ENCODE results near the gene MRPL2.

MRPL2 gene

DNA sequence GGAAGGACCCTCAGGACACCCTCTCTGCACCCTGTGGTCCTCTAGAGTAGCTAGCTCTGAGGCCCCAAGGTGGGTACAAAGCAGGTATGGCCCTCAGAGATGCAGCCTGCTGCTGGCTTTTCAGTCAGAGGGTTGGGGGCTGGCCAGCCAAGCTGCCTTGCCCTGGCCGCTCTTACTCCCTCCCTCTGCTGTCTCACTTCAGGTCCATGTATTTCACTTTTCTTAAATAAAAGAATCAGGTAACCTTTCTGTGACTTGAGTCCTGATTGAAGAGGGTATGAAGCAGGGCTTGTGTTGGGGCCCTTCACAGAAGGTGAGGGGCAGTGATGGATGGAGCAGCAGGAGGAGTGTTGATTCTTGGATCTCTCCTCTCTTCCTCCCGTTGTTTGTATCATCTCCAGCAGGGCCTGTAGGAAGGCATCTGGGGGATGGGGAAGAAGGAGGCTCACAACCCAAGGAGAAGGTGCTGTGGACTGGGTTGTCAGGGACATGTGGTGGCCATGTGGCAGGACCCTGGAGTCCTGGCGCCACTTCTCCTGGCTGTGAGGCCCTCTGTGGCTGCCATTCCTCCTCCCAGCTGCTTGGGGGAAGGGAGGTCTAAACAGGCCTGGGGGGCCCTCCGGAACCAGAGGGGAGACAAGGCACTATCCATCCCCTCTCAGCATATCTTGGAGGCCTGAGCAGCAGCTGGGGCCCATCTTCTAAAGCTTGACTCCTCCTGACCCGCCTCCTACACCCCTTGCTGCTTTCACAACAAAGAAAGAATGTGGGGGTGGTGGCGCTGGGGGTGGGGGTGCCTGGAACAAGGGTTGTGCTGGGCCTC lies 15.8 kb upstream of the MRPL2 start:
- Histone ChIP-seq H3K9ac (ENCODE audit: low read depth in 1 of 2, low read length in 2 of 2) (no peak overlapping the region), H3K4me1 (ENCODE audit: control insufficient read depth in 2 of 2, insufficient read depth in 2 of 2, low read length in 2 of 2) (peaks cover 0 to 8% of the 10 kb centered on the region in 2 donors), H3K36me3 (ENCODE audit: control insufficient read depth in 2 of 2, insufficient read depth in 2 of 2, low read length in 2 of 2) (peaks cover 33 to 38% of the 10 kb centered on the region in 2 donors), H3K4me3 (ENCODE audit: low read length in 2 of 2) (no peak overlapping the region), H3K27ac (ENCODE audit: low read depth in 2 of 2, low read length in 2 of 2) (no peak overlapping the region), H3K27me3 (ENCODE audit: control insufficient read depth in 2 of 2, insufficient read depth in 2 of 2, low read length in 2 of 2) (peaks cover 0 to 3% of the 10 kb centered on the region in 2 donors), H3K9me3 (ENCODE audit: control insufficient read depth in 2 of 2, low read length in 2 of 2) (no peaks in the 10 kb centered on the region)

GRCh38 chr6:43070028-43070632 lies 10.9 kb upstream of the MRPL2 start:
- H3K4me3 ChIP-seq (ENCODE audit: low read length in 2 of 2) = no peak overlapping the region
- H3K27me3 ChIP-seq (ENCODE audit: control insufficient read depth in 2 of 2, insufficient read depth in 2 of 2, low read length in 2 of 2) = no peaks in the 10 kb centered on the region
- peaks cover 52 to 55% of the 10 kb centered on the region in 2 donors for H3K36me3 ChIP-seq (ENCODE audit: control insufficient read depth in 2 of 2, insufficient read depth in 2 of 2, low read length in 2 of 2)
- no peaks in the 10 kb centered on the region for H3K9me3 ChIP-seq (ENCODE audit: control insufficient read depth in 2 of 2, low read length in 2 of 2)
- H3K9ac ChIP-seq (ENCODE audit: low read depth in 1 of 2, low read length in 2 of 2) = no peak overlapping the region
- H3K27ac ChIP-seq (ENCODE audit: low read depth in 2 of 2, low read length in 2 of 2) = no peak overlapping the region
- H3K4me1 ChIP-seq (ENCODE audit: control insufficient read depth in 2 of 2, insufficient read depth in 2 of 2, low read length in 2 of 2) = no peaks in the 10 kb centered on the region

DNA sequence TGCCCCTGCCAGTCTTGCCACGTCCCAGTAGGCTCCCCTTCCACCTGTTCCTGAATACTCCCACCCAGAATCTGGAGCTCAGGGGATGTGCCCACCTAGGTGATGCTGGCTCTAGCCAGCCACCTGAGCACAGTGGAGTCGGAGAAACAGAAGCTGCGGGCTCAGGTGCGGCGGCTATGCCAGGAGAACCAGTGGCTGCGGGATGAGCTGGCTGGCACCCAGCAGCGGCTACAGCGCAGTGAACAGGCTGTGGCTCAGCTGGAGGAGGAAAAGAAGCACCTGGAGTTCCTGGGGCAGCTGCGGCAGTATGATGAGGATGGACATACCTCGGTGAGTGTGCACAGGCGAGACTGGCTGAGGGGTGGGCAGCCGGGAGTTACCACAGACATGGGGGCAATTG lies 3.6 kb upstream of the MRPL2 start:
- Histone ChIP-seq H3K36me3 (ENCODE audit: control insufficient read depth in 2 of 2, insufficient read depth in 2 of 2, low read length in 2 of 2) (peaks cover 33 to 34% of the 10 kb centered on the region in 2 donors), H3K4me1 (ENCODE audit: control insufficient read depth in 2 of 2, insufficient read depth in 2 of 2, low read length in 2 of 2) (peaks cover 18 to 32% of the 10 kb centered on the region in 2 donors), H3K9me3 (ENCODE audit: control insufficient read depth in 2 of 2, low read length in 2 of 2) (no peaks in the 10 kb centered on the region), H3K27ac (ENCODE audit: low read depth in 2 of 2, low read length in 2 of 2) (no peak overlapping the region), H3K27me3 (ENCODE audit: control insufficient read depth in 2 of 2, insufficient read depth in 2 of 2, low read length in 2 of 2) (no peaks in the 10 kb centered on the region), H3K9ac (ENCODE audit: low read depth in 1 of 2, low read length in 2 of 2) (no peak overlapping the region), H3K4me3 (ENCODE audit: low read length in 2 of 2) (no peak overlapping the region)

DNA sequence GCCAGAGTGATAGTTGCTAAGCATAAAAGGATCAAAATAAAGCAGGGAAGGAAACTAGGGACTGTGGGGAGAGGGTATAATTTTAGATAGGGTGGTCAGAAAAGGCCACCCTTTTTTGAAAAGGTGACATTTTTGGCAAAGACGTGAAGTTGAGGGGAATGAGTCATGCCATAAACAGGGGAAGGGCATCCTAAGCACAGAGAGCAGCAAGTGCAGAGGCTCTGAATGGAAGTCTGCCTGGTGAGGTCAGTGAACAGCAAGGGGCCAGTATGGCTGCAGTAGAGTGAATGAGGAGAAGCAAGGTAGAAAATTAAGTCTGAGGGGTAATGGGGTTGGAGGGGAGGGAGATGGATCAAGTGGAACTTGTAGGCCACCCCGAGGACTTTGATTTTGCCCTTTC lies 2.6 kb upstream of the MRPL2 start:
- Histone ChIP-seq H3K4me1 (ENCODE audit: control insufficient read depth in 2 of 2, insufficient read depth in 2 of 2, low read length in 2 of 2) (peaks cover 18 to 32% of the 10 kb centered on the region in 2 donors), H3K27ac (ENCODE audit: low read depth in 2 of 2, low read length in 2 of 2) (peak overlapping the region; percentile 84 to 99), H3K9ac (ENCODE audit: low read depth in 1 of 2, low read length in 2 of 2) (no peak overlapping the region), H3K27me3 (ENCODE audit: control insufficient read depth in 2 of 2, insufficient read depth in 2 of 2, low read length in 2 of 2) (no peaks in the 10 kb centered on the region), H3K36me3 (ENCODE audit: control insufficient read depth in 2 of 2, insufficient read depth in 2 of 2, low read length in 2 of 2) (peaks cover 33 to 35% of the 10 kb centered on the region in 2 donors), H3K4me3 (ENCODE audit: low read length in 2 of 2) (peak overlapping the region; percentile 94 to 99), H3K9me3 (ENCODE audit: control insufficient read depth in 2 of 2, low read length in 2 of 2) (no peaks in the 10 kb centered on the region)

DNA sequence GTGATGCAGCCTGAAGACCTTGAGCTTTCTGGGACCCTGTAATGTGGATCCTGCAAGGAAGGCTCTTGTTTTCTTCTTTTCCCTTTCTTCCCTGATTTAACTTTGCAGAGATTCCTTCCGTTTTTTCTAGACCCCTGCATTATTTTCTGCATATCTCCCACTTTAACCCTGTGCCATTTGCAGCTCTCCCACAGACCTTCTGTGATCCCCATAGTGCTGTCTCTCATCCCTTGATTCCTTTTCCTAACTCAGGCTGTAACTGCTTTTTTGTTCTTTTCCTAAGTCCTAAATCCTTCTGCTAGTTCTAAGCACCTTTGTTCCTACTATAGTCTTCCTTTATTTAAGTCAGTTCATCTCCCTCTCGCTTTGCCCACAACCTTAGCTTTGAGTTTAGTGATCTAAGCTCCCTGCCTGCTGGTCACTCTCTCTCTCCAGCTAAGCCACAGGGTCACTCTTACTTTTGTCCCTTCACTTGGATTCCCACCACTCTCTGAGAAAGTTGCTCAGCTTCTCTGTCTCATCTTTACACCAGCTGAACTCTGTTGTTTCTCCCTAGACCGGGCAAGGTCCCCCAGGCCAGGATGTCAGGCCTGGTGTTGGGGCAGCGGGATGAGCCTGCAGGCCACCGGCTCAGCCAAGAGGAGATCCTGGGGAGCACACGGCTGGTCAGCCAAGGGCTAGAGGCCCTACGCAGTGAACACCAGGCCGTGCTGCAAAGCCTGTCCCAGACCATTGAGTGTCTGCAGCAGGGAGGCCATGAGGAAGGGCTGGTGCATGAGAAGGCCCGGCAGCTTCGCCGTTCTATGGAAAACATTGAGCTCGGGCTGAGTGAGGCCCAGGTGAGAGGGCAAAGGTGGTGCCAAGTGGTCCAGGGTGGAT lies 1.8 kb upstream of the MRPL2 start:
- peak overlapping the region; percentile 72 to 93 for H3K9ac ChIP-seq (ENCODE audit: low read depth in 1 of 2, low read length in 2 of 2)
- peak overlapping the region; percentile 84 to 99 for H3K27ac ChIP-seq (ENCODE audit: low read depth in 2 of 2, low read length in 2 of 2)
- peak overlapping the region; percentile 94 to 99 for H3K4me3 ChIP-seq (ENCODE audit: low read length in 2 of 2)
- H3K27me3 ChIP-seq (ENCODE audit: control insufficient read depth in 2 of 2, insufficient read depth in 2 of 2, low read length in 2 of 2) = no peaks in the 10 kb centered on the region
- H3K4me1 ChIP-seq (ENCODE audit: control insufficient read depth in 2 of 2, insufficient read depth in 2 of 2, low read length in 2 of 2) = peaks cover 18 to 32% of the 10 kb centered on the region in 2 donors
- peaks cover 29 to 30% of the 10 kb centered on the region in 2 donors for H3K36me3 ChIP-seq (ENCODE audit: control insufficient read depth in 2 of 2, insufficient read depth in 2 of 2, low read length in 2 of 2)
- H3K9me3 ChIP-seq (ENCODE audit: control insufficient read depth in 2 of 2, low read length in 2 of 2) = no peaks in the 10 kb centered on the region

DNA sequence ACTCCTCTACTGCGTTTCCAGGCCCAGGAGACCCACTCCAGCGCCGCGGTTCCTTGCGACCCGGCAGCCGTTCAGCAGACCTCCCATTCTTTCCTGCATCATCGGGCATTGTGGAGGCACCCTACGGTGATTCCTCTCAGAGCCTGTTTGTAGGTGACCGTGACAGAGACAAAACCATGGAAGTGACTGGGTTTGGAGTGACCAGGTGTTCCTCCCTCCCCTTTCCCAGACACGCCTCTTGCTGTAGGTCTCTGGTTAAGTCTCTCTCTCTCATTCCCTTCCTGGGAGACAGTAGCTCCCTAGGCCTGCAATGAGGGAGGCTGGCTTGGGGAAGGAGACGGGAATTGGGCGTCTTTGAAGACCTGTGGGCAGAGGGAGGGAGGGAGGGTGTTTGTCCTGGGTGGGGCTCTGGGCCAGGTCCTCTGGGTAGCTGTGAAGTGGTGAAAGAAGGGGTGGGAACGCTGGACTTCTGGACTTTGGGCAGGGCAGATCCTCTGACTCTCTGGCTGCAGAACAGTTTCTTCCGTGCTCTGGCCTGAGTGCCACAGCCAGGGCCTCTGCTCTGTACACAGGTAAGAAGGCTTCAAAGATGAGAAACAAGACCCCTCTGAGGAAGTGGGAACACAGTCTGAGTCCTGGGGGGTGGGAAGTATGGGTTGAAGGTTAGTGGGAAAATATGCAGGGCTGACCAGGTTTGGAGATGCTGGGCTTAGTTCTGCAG lies 960 bp upstream of the MRPL2 start:
- Histone ChIP-seq H3K9ac (ENCODE audit: low read depth in 1 of 2, low read length in 2 of 2) (peak overlapping the region; percentile 72 to 93), H3K9me3 (ENCODE audit: control insufficient read depth in 2 of 2, low read length in 2 of 2) (no peaks in the 10 kb centered on the region), H3K4me1 (ENCODE audit: control insufficient read depth in 2 of 2, insufficient read depth in 2 of 2, low read length in 2 of 2) (peaks cover 18 to 32% of the 10 kb centered on the region in 2 donors), H3K27me3 (ENCODE audit: control insufficient read depth in 2 of 2, insufficient read depth in 2 of 2, low read length in 2 of 2) (no peaks in the 10 kb centered on the region), H3K4me3 (ENCODE audit: low read length in 2 of 2) (peak overlapping the region; percentile 94 to 99), H3K27ac (ENCODE audit: low read depth in 2 of 2, low read length in 2 of 2) (peak overlapping the region; percentile 92 to 99), H3K36me3 (ENCODE audit: control insufficient read depth in 2 of 2, insufficient read depth in 2 of 2, low read length in 2 of 2) (peaks cover 31 to 33% of the 10 kb centered on the region in 2 donors)

DNA sequence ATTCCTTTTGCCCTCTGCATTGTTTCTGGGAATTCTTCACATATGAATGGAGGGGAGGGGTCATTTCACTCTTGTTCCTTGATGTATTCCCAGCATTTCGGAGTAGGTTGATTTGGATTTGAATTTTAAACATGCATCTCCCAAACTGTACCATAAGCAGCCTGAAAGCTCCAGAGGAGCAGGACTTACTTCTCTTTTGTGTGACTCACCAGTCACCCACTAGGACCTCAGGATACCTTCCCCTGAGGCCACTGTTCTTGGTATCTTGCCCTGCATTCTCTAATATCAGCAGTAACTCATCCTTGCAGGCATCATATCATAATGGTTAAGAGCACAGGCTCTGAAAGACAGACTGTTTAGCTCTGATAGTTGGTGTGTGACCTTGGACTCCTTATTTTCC lies 703 bp downstream of the MRPL2 start:
- H3K36me3 ChIP-seq (ENCODE audit: control insufficient read depth in 2 of 2, insufficient read depth in 2 of 2, low read length in 2 of 2) = peaks cover 23 to 29% of the 10 kb centered on the region in 2 donors
- H3K27ac ChIP-seq (ENCODE audit: low read depth in 2 of 2, low read length in 2 of 2) = peak overlapping the region in 1 of 2 donors; percentile 92
- peaks cover 22 to 37% of the 10 kb centered on the region in 2 donors for H3K4me1 ChIP-seq (ENCODE audit: control insufficient read depth in 2 of 2, insufficient read depth in 2 of 2, low read length in 2 of 2)
- H3K4me3 ChIP-seq (ENCODE audit: low read length in 2 of 2) = peak overlapping the region; percentile 94 to 99
- no peaks in the 10 kb centered on the region for H3K9me3 ChIP-seq (ENCODE audit: control insufficient read depth in 2 of 2, low read length in 2 of 2)
- H3K9ac ChIP-seq (ENCODE audit: low read depth in 1 of 2, low read length in 2 of 2) = peak overlapping the region; percentile 85 to 99
- H3K27me3 ChIP-seq (ENCODE audit: control insufficient read depth in 2 of 2, insufficient read depth in 2 of 2, low read length in 2 of 2) = no peaks in the 10 kb centered on the region

- H3K36me3 ChIP-seq (ENCODE audit: control insufficient read depth in 2 of 2, insufficient read depth in 2 of 2, low read length in 2 of 2) = peaks cover 18 to 20% of the 10 kb centered on the region in 2 donors
Observed at GRCh38 chr6:43055966-43056365, 3.3 kb downstream of the MRPL2 start.

GRCh38 chr6:43054206-43054943 lies 4.9 kb downstream of the MRPL2 start:
- Histone ChIP-seq H3K9me3 (ENCODE audit: control insufficient read depth in 2 of 2, low read length in 2 of 2) (no peaks in the 10 kb centered on the region), H3K4me1 (ENCODE audit: control insufficient read depth in 2 of 2, insufficient read depth in 2 of 2, low read length in 2 of 2) (peaks cover 17 to 26% of the 10 kb centered on the region in 2 donors), H3K4me3 (ENCODE audit: low read length in 2 of 2) (peak overlapping the region; percentile 78 to 83), H3K9ac (ENCODE audit: low read depth in 1 of 2, low read length in 2 of 2) (peak overlapping the region; percentile 95 to 97), H3K27me3 (ENCODE audit: control insufficient read depth in 2 of 2, insufficient read depth in 2 of 2, low read length in 2 of 2) (no peaks in the 10 kb centered on the region), H3K27ac (ENCODE audit: low read depth in 2 of 2, low read length in 2 of 2) (peak overlapping the region; percentile 86 to 88), H3K36me3 (ENCODE audit: control insufficient read depth in 2 of 2, insufficient read depth in 2 of 2, low read length in 2 of 2) (peaks cover 18 to 29% of the 10 kb centered on the region in 2 donors)

More at GRCh38 chr6:43055966-43056365, 3.3 kb downstream of the MRPL2 start:
- H3K27ac ChIP-seq (ENCODE audit: low read depth in 2 of 2, low read length in 2 of 2) = no peak overlapping the region
- no peaks in the 10 kb centered on the region for H3K9me3 ChIP-seq (ENCODE audit: control insufficient read depth in 2 of 2, low read length in 2 of 2)
- H3K27me3 ChIP-seq (ENCODE audit: control insufficient read depth in 2 of 2, insufficient read depth in 2 of 2, low read length in 2 of 2) = no peaks in the 10 kb centered on the region
- H3K4me3 ChIP-seq (ENCODE audit: low read length in 2 of 2) = no peak overlapping the region
- no peak overlapping the region for H3K9ac ChIP-seq (ENCODE audit: low read depth in 1 of 2, low read length in 2 of 2)
- peaks cover 17 to 37% of the 10 kb centered on the region in 2 donors for H3K4me1 ChIP-seq (ENCODE audit: control insufficient read depth in 2 of 2, insufficient read depth in 2 of 2, low read length in 2 of 2)
